ENCODE data around the gene ARHGAP15. TPM values are rescaled to one million over a fixed set of nuclear protein-coding genes. Genes with fewer than 3 reads are reported as not detected.

Gene ARHGAP15
- total RNA-seq, 4 donors from 2014 or later: 1.2 to 6.0 (median 3.4) TPM

GRCh38 chr2:143759455-143759854 lies 630.2 kb downstream of the ARHGAP15 start:
- Histone ChIP-seq H3K27ac (no peak overlapping the region), H3K36me3 (no peaks in the 10 kb centered on the region), H3K4me1 (no peaks in the 10 kb centered on the region), H3K4me3 (no peak overlapping the region), H3K27me3 (no peaks in the 10 kb centered on the region), H3K9me3 (no peaks in the 10 kb centered on the region)
- 83% methylated on average over 6 of the region's 6 CpGs for WGBS
- DNase-seq (ENCODE audit: low spot score in 2 of 2): no peak
- TF ChIP-seq EP300 (IDR thresholded peaks at IDR 0.05) (no peak), POLR2AphosphoS5 (IDR thresholded peaks at IDR 0.05) (no peak), CTCF (IDR thresholded peaks at IDR 0.05) (no peak), POLR2A (IDR thresholded peaks at IDR 0.05) (no peak)

GRCh38 chr2:143762176-143762928 lies 633.1 kb downstream of the ARHGAP15 start:
- DNase-seq (ENCODE audit: low spot score in 2 of 2): no peak
- TF ChIP-seq EP300 (IDR thresholded peaks at IDR 0.05): no peak
- TF ChIP-seq POLR2A (IDR thresholded peaks at IDR 0.05): no peak
- no peak for TF ChIP-seq POLR2AphosphoS5 (IDR thresholded peaks at IDR 0.05)
- H3K4me1 ChIP-seq: no peaks in the 10 kb centered on the region
- WGBS: 95% methylated on average over 3 of the region's 3 CpGs
- H3K36me3 ChIP-seq: no peaks in the 10 kb centered on the region
- no peak overlapping the region for H3K4me3 ChIP-seq
- no peaks in the 10 kb centered on the region for H3K9me3 ChIP-seq
- no peaks in the 10 kb centered on the region for H3K27me3 ChIP-seq
- H3K27ac ChIP-seq: no peak overlapping the region

- TF ChIP-seq POLR2AphosphoS5 (IDR thresholded peaks at IDR 0.05) (no peak), POLR2A (IDR thresholded peaks at IDR 0.05) (no peak), CTCF (IDR thresholded peaks at IDR 0.05) (no peak), EP300 (IDR thresholded peaks at IDR 0.05) (no peak)
- Histone ChIP-seq H3K27ac (no peak overlapping the region), H3K4me1 (no peaks in the 10 kb centered on the region), H3K27me3 (no peaks in the 10 kb centered on the region), H3K36me3 (no peaks in the 10 kb centered on the region), H3K4me3 (no peak overlapping the region), H3K9me3 (no peaks in the 10 kb centered on the region)
- WGBS: 69% methylated on average over 4 of the region's 4 CpGs
- no peak for DNase-seq (ENCODE audit: low spot score in 2 of 2)
These were observed 635.0 kb downstream of the ARHGAP15 start for GRCh38 chr2:143764261-143764660.

DNA sequence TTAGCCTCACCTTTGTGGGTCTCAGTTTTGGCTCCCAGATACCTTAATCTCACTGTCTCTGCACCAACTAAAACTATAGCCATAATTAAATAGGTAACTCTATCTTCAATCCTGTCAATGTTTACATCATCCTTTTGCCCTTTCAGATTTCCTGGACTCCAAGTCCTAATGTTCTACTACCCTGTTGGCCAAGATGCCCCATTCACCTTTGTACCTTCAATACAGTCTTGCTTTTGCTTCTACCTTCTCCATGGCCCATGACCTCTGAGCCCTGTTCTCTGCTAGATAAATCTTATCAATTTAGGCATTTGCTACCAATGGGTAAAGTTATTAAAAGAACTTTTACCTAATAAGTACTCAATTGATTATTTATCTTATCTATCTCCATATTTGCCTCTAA lies 635.5 kb downstream of the ARHGAP15 start:
- Histone ChIP-seq H3K4me1 (no peaks in the 10 kb centered on the region), H3K9me3 (no peaks in the 10 kb centered on the region), H3K27ac (no peak overlapping the region), H3K36me3 (no peaks in the 10 kb centered on the region), H3K4me3 (no peak overlapping the region), H3K27me3 (no peaks in the 10 kb centered on the region)
- TF ChIP-seq POLR2AphosphoS5 (IDR thresholded peaks at IDR 0.05) (no peak), CTCF (IDR thresholded peaks at IDR 0.05) (no peak), POLR2A (IDR thresholded peaks at IDR 0.05) (no peak), EP300 (IDR thresholded peaks at IDR 0.05) (no peak)
- no peak for DNase-seq (ENCODE audit: low spot score in 2 of 2)

- Histone ChIP-seq H3K4me3 (no peak overlapping the region), H3K36me3 (no peaks in the 10 kb centered on the region), H3K27ac (no peak overlapping the region), H3K9me3 (no peaks in the 10 kb centered on the region), H3K27me3 (no peaks in the 10 kb centered on the region), H3K4me1 (no peaks in the 10 kb centered on the region)
- 87% methylated on average over 1 of the region's 1 CpG for WGBS
- TF ChIP-seq EP300 (IDR thresholded peaks at IDR 0.05): no peak
- no peak for TF ChIP-seq CTCF (IDR thresholded peaks at IDR 0.05)
- no peak for TF ChIP-seq POLR2AphosphoS5 (IDR thresholded peaks at IDR 0.05)
- no peak for TF ChIP-seq POLR2A (IDR thresholded peaks at IDR 0.05)
- no peak for DNase-seq (ENCODE audit: low spot score in 2 of 2)
These were observed 639.8 kb downstream of the ARHGAP15 start for GRCh38 chr2:143768991-143769390.

Measured in suprapubic skin (tissue), 4 donors.